Liver (tissue), 3 donors: ENCODE results near the gene LYRM1.

ENCODE experiments used
- ATF3 ChIP-seq: IDR thresholded peaks from 2 replicates; pipeline ENCODE4 v1.6.1; 2016; ENCODE audit warnings: antibody characterized with exemption
- EGR1 ChIP-seq, 2 donors: IDR thresholded peaks; 2 replicates each; pipeline ENCODE4 v1.6.1; 2016 to 2018; ENCODE audit warnings: antibody characterized with exemption in 2 of 2, low read depth in 2 of 2
- GABPA ChIP-seq, 2 donors: IDR thresholded peaks in 1 of 2; conservative IDR thresholded peaks in 1 of 2; 2 replicates each; pipeline ENCODE4 v1.6.1; 2016; ENCODE audit warnings: antibody characterized with exemption in 2 of 2, mild to moderate bottlenecking in 1 of 2, moderate library complexity in 1 of 2
- JUND ChIP-seq, 2 donors: IDR thresholded peaks; 2 replicates each; pipeline ENCODE4 v1.6.1; 2016; ENCODE audit warnings: antibody characterized with exemption in 2 of 2
- RAD21 ChIP-seq, 2 donors: IDR thresholded peaks; 2 replicates each; pipeline ENCODE4 v1.6.1; 2016; ENCODE audit warnings: antibody characterized with exemption in 2 of 2, mild to moderate bottlenecking in 2 of 2
- REST ChIP-seq: IDR thresholded peaks from 2 replicates; pipeline ENCODE4 v1.6.1; 2016; ENCODE audit warnings: antibody characterized with exemption, mild to moderate bottlenecking
- RXRA ChIP-seq, 2 donors: IDR thresholded peaks; 2 replicates each; pipeline ENCODE4 v1.6.1; 2017 to 2018; ENCODE audit warnings: antibody characterized with exemption in 2 of 2, mild to moderate bottlenecking in 1 of 2
- TAF1 ChIP-seq: conservative IDR thresholded peaks from 2 replicates; pipeline ENCODE4 v1.6.1; 2016; ENCODE audit warnings: antibody characterized with exemption, mild to moderate bottlenecking
- YY1 ChIP-seq: IDR thresholded peaks from 2 replicates; pipeline ENCODE4 v1.6.1; 2016; ENCODE audit warnings: antibody characterized with exemption, mild to moderate bottlenecking
- TF ChIP-seq, protein P1 (sequence below): fragments of 150-350 bp; IDR thresholded peaks from 2 replicates; pipeline ENCODE4 v1.5.1; 2017; ENCODE audit warnings: improper control_type of control experiment, low read depth, low read length; ENCODE audit not compliant: missing input control
- TF ChIP-seq, protein P2 (sequence below): IDR thresholded peaks from 2 replicates; pipeline ENCODE4 v1.6.1; 2016; ENCODE audit warnings: antibody characterized with exemption
- donor health status: healthy.
- donor health status: healthy.

GRCh38 chr16:20853981-20854620, 46.5 kb upstream of the LYRM1 start:
- TF ChIP-seq, protein P1, sequence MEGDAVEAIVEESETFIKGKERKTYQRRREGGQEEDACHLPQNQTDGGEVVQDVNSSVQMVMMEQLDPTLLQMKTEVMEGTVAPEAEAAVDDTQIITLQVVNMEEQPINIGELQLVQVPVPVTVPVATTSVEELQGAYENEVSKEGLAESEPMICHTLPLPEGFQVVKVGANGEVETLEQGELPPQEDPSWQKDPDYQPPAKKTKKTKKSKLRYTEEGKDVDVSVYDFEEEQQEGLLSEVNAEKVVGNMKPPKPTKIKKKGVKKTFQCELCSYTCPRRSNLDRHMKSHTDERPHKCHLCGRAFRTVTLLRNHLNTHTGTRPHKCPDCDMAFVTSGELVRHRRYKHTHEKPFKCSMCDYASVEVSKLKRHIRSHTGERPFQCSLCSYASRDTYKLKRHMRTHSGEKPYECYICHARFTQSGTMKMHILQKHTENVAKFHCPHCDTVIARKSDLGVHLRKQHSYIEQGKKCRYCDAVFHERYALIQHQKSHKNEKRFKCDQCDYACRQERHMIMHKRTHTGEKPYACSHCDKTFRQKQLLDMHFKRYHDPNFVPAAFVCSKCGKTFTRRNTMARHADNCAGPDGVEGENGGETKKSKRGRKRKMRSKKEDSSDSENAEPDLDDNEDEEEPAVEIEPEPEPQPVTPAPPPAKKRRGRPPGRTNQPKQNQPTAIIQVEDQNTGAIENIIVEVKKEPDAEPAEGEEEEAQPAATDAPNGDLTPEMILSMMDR, result no peak
- TF ChIP-seq GABPA (IDR thresholded peaks at IDR 0.05 in 1 of 2, conservative IDR thresholded peaks at IDR 0.05 in 1 of 2) (no peak), EGR1 (IDR thresholded peaks at IDR 0.05; ENCODE audit: low read depth in 2 of 2) (no peak), JUND (IDR thresholded peaks at IDR 0.05) (no peak), RXRA (IDR thresholded peaks at IDR 0.05) (no peak), RAD21 (IDR thresholded peaks at IDR 0.05) (no peak), YY1 (no peak), REST (no peak), TAF1 (no peak), ATF3 (no peak)
- TF ChIP-seq, protein P2, sequence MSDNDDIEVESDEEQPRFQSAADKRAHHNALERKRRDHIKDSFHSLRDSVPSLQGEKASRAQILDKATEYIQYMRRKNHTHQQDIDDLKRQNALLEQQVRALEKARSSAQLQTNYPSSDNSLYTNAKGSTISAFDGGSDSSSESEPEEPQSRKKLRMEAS, result no peak
